GM19438 (cell line): Measurements from ENCODE around the gene ACP1.

Experiments used
- ATAC-seq: cut with Tn5 transposase; IDR thresholded peaks from one replicate; pipeline ENCODE4 v1.9.1; 2021; ENCODE audit warnings: low read depth; ENCODE audit not compliant: unreplicated experiment

The ACP1 gene

DNA sequence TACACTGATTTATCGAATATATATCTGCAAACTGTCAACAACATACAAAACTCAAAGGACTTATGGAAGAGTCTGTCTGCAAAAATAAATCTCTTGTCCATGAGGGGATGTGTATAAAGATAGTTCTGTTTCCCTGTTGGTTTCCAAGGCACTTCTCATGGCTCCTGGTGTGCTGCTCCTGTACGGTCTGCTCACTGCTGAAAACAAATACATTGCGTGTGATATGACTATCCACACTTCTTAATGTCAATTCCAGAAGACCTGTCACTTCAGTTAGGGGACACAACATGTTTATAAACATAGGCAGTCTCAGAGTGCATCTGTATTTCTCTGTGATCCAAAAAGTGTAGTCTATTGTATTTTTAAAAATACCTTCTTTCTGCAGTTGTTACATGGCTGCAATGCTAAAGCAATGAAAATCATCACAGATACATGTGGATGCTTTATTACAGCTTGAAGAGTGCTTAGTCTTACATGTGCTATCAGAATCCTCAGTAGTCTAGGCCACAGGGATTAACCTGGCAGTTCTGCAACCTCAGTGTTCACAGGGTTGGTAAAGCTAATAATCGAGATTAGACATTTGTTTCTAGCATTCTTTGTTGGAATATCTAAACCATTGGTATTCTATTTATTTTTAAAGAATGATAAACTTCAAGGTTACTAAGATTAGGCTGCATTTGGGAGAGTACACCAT is 15.4 kb downstream of the ACP1 start:
- ATAC-seq = no peak

- ATAC-seq = no peak
These were observed 15.9 kb downstream of the ACP1 start for GRCh38 chr2:280650-281110.

GRCh38 chr2:281381-281780 is 16.6 kb downstream of the ACP1 start:
- no peak for ATAC-seq

DNA sequence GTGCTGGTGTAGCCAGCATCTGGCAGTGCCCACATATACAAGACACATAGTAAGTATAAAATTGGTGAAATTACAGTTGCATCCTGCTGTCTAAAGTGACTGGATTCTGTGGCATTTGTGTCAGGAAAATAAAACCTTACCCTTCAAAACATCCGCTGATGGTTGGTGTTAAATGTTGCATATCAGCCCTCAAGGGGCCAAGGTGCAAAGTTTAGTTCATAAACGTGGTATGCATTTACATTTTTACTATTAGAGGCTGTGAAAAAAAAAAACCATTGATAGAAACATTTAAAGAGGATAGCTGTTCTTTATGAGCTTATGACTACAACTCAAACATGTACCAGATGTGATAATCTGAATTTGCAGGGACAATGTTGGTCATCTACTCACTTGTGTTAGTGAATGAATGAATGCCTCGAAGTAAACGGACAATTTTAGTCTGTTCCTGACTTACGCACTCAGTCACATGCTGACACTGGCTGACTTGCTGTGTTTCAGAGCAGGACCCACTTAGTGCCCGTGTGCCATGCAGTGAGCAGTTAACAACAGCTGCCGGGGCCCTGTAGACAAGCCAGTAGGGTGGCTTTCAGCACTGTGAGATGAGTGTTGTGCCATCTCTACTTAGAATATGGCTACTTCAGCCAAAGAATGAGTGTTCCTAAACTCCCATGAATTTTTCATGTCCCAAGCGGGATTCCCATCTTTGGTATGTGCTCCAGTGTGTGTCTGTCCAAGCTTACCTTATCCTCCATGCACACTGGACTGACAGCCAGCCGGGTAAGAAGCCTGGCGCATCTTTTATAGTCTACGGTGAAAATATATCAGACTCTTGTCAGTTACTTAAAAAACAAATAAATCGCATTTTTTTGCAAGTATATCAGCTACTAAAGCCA is 17.9 kb downstream of the ACP1 start:
- ATAC-seq = no peak

GRCh38 chr2:283996-284794 is 19.4 kb downstream of the ACP1 start:
- ATAC-seq = no peak

GRCh38 chr2:284896-285492 is 20.2 kb downstream of the ACP1 start:
- ATAC-seq = no peak

GRCh38 chr2:285531-285930 is 20.8 kb downstream of the ACP1 start:
- ATAC-seq = no peak

DNA sequence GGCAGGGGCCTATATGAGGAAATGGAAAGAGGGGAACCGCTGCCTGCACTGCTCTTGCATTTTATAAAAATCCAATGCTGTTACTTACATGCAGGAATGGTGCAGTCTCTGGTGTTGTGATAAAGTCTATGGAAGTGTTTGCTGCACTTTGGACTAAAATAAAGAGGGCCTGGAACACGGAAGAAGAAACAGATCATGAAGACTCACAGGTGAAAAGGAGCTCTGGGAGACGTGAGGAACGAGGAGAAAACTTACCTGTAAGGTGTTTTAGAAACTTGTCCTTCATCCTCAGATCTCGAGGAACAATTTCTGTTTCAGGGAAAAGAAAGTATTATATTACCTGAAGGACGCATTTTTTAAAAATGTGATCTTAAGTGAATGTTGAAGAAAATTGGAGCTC is 21.3 kb downstream of the ACP1 start:
- no peak for ATAC-seq

- ATAC-seq = no peak
These were observed 22.1 kb downstream of the ACP1 start for GRCh38 chr2:286774-287392.

DNA sequence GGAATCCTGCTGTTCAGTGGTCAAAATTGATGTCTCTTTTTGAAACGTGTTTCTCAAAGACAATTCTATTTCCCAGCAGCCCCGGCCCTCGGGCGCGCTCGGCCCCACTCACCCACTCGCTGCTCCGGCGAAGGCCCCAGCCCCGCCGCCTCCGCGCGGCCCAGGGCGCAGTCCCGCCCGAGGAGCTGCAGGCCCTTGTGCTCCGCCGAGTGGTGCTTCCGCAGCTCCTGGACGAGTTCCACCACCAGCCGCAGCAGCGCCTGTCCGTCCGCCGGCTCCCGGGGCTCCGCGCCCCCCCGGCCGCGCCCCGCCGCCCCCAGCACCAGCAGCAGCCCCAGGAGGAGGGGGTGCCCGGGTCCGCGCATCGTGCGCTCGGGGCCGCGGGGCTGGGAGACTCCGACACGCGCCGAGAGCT is 22.7 kb downstream of the ACP1 start:
- ATAC-seq = no peak

GRCh38 chr2:287911-288757 is 23.4 kb downstream of the ACP1 start, which contains the start of gene ALKAL2:
ALKAL2 (minus strand) TSS chr2:288091; CDS start chr2:287835, 256 bp downstream.
- no peak for ATAC-seq

GRCh38 chr2:288758-289361 is 24.1 kb downstream of the ACP1 start:
- ATAC-seq = no peak

DNA sequence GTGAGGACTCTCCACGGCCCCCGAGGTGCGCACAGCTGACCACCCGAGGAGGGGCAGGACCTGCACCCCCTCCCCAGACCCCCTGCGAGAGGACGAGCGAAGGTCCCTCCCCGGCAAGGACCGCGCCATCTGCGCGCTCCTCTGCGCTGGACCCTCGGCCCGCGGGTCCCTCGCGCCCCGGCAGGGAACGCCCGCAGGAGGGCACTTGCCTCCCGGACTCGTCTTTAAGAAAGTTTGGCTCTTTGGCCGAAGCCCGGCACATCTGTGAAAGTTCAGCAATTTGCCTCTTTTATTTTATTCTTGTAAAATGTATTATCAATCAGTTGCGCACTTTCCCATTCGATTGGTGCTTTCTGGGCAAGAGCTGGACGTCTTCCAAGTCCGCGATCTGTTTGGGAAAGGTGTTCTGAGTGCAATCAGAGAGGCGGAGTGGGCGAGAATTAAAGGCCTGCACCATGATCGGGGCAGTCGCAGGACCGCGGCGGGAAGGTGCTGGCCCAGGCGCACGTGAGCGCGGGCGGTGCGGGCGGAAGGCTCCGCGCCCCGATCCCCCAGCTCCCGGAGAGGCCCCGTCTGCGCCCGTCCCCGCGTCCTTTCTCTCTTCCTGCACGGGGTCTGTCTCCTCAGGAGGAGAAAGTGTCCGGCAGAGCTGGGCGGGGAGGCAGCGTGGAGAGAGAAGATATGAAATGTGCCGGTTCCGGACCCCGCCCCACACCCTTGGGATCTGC is 24.8 kb downstream of the ACP1 start:
- no peak for ATAC-seq

GRCh38 chr2:290090-290722 is 25.5 kb downstream of the ACP1 start:
- ATAC-seq = no peak

GRCh38 chr2:295090-295489 is 30.3 kb downstream of the ACP1 start:
- ATAC-seq = no peak

DNA sequence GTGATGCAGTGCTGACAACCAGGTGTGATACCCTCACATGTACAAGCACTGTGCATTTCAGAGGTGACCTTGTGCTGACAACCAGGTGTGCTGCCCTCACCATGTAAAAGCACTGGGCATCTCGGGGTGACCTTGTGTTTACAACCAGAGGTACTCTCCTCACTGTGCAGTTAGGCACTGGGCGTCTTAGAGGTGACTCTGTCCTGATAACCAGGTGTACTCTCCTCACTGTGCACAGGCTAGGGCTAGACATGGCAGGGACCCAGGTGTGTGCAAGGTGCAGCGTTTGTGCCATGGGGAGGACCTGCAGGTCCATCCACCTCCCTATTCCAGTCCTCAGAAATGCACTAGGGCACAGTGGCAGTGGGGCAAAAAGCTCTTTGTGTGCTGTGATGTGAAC is 31.6 kb downstream of the ACP1 start:
- no peak for ATAC-seq

- no peak for ATAC-seq
These were observed 40.6 kb downstream of the ACP1 start for GRCh38 chr2:305366-305765.
